ENCODE data around the gene DBX1. TPM values are rescaled to one million over a fixed set of nuclear protein-coding genes. Genes with fewer than 3 reads are reported as not detected.

DBX1 gene
- total RNA-seq, 2 donors from 2014 or later = not detected

DNA sequence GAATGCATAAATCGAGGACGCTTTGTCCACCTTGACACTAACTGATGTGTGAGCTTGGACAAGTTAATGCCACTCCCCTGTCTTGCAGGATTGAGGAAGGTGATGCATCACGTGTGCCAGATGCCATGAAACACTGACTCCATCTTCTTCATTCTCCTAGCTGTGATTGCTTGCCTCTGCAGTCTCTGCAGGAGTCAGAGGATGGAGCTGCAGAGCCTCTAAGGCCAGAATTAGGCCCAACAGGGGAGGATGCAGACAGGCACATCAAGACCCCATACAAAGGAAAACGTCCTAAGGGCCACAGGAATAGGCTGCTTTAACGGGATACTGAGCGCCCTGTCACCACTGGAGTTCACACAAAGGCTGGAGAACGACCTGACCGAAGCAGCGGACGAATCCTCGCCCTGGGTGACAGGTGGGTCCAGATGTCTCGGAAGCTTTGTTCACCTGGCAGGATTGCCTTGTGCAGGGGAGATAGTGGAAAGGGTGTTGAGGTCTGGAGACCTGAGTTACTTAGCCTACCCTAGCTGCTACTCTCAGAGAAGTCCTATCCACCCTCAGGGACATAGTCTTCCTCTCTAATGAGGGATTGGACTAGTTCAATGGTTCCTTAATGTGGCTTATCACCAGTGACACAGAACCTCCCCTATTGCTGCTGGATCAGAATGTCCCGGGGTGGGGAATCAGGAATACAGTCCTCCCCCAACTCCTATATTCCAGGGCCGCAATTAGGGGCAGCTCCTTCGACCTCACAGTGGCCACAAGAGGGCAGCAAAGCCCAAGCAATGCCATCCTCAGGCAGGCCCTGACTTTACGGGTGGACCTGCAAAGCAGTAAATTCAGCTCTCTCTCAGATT, 32.4 kb downstream of the DBX1 start:
- H3K27me3 ChIP-seq (ENCODE audit: control insufficient read depth, insufficient read depth, low read length, poor library complexity, severe bottlenecking) = no peaks in the 10 kb centered on the region
- H3K27me3 Mint-ChIP-seq (ENCODE audit: insufficient read depth) = peaks cover 33% of the 10 kb centered on the region
- DNase-seq = peak; percentile 95
- no peaks in the 10 kb centered on the region for H3K9me3 Mint-ChIP-seq
- H3K9me3 ChIP-seq (ENCODE audit: control insufficient read depth, low read length) = no peaks in the 10 kb centered on the region
- no peak overlapping the region for H3K4me3 ChIP-seq (ENCODE audit: low read length)
- no peaks in the 10 kb centered on the region for H3K4me1 ChIP-seq (ENCODE audit: control insufficient read depth, insufficient read depth, low read length)
- H3K36me3 ChIP-seq (ENCODE audit: control insufficient read depth, insufficient read depth, low read length) = no peaks in the 10 kb centered on the region
- H3K4me1 Mint-ChIP-seq = no peaks in the 10 kb centered on the region
- TF ChIP-seq, protein P1, sequence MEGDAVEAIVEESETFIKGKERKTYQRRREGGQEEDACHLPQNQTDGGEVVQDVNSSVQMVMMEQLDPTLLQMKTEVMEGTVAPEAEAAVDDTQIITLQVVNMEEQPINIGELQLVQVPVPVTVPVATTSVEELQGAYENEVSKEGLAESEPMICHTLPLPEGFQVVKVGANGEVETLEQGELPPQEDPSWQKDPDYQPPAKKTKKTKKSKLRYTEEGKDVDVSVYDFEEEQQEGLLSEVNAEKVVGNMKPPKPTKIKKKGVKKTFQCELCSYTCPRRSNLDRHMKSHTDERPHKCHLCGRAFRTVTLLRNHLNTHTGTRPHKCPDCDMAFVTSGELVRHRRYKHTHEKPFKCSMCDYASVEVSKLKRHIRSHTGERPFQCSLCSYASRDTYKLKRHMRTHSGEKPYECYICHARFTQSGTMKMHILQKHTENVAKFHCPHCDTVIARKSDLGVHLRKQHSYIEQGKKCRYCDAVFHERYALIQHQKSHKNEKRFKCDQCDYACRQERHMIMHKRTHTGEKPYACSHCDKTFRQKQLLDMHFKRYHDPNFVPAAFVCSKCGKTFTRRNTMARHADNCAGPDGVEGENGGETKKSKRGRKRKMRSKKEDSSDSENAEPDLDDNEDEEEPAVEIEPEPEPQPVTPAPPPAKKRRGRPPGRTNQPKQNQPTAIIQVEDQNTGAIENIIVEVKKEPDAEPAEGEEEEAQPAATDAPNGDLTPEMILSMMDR (conservative IDR thresholded peaks at IDR 0.05) = peak; percentile 96
- no peak overlapping the region for H3K4me3 Mint-ChIP-seq
- H3K27ac Mint-ChIP-seq = no peak overlapping the region
- no peak overlapping the region for H3K27ac ChIP-seq (ENCODE audit: low read depth, low read length)
- 72 to 81% methylated on average over 11 to 16 of the region's 16 CpGs for WGBS, 2 experiments (ENCODE audit: insufficient coverage in 1 of 2, insufficient read length in 1 of 2)
- no peak overlapping the region for H3K9ac ChIP-seq (ENCODE audit: extremely low read depth, low read length, poor library complexity, severe bottlenecking)
- H3K36me3 Mint-ChIP-seq (ENCODE audit: low read depth) = no peaks in the 10 kb centered on the region

DNA sequence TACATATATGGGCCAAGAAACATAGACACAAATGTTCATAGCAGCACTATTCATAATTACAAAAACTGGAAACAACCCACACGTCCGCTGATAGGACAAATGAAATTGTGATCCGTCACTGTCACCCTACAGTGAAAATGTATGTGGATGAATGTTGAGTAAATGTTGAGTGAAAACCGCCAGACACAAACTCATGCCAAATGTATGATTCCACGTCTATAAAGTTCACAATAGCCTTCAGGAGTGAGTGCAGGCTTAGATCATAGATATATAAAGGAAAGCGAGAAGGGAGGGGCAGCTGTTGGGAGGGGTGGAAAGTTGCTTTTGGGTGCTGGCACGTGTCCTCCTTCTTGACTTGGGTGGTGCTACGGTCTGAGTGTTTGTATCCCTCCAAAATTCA, 33.6 kb downstream of the DBX1 start:
- TF ChIP-seq, protein P1 (conservative IDR thresholded peaks at IDR 0.05) = no peak
- Histone ChIP-seq H3K4me3 (ENCODE audit: low read length) (no peak overlapping the region), H3K9ac (ENCODE audit: extremely low read depth, low read length, poor library complexity, severe bottlenecking) (no peak overlapping the region), H3K9me3 (ENCODE audit: control insufficient read depth, low read length) (no peaks in the 10 kb centered on the region), H3K36me3 (ENCODE audit: control insufficient read depth, insufficient read depth, low read length) (no peaks in the 10 kb centered on the region), H3K27me3 (ENCODE audit: control insufficient read depth, insufficient read depth, low read length, poor library complexity, severe bottlenecking) (no peaks in the 10 kb centered on the region), H3K4me1 (ENCODE audit: control insufficient read depth, insufficient read depth, low read length) (no peaks in the 10 kb centered on the region), H3K27ac (ENCODE audit: low read depth, low read length) (no peak overlapping the region)
- H3K4me1 Mint-ChIP-seq = no peaks in the 10 kb centered on the region
- 91 to 92% methylated on average over 5 to 6 of the region's 8 CpGs for WGBS, 2 experiments (ENCODE audit: insufficient coverage in 1 of 2, insufficient read length in 1 of 2)
- H3K4me3 Mint-ChIP-seq = no peak overlapping the region
- peaks cover 22% of the 10 kb centered on the region for H3K27me3 Mint-ChIP-seq (ENCODE audit: insufficient read depth)
- H3K27ac Mint-ChIP-seq = no peak overlapping the region
- H3K36me3 Mint-ChIP-seq (ENCODE audit: low read depth) = no peaks in the 10 kb centered on the region
- no peak for DNase-seq
- H3K9me3 Mint-ChIP-seq = no peaks in the 10 kb centered on the region

DNA sequence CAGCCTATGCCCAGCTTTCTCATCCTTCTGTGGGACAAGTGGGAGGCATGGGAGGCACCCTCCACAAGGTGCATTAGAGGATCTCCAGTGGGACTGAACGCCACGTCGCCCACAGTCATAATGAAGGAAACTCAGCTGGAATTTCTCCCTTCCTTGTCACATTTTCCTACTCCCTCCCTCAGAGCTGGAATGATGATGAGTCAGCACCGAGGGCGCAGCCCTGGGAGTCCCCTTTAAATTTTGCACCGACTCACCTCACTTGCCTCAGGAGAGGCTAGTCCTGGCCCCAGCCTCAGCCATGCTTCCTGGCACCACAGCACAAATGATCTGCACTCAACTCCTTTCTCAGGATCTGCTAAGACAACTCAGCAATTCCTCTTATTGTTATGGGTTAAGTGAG, 34.3 kb downstream of the DBX1 start:
- H3K27me3 Mint-ChIP-seq (ENCODE audit: insufficient read depth) = peaks cover 16% of the 10 kb centered on the region
- no peak overlapping the region for H3K9ac ChIP-seq (ENCODE audit: extremely low read depth, low read length, poor library complexity, severe bottlenecking)
- H3K36me3 Mint-ChIP-seq (ENCODE audit: low read depth) = no peaks in the 10 kb centered on the region
- H3K27me3 ChIP-seq (ENCODE audit: control insufficient read depth, insufficient read depth, low read length, poor library complexity, severe bottlenecking) = no peaks in the 10 kb centered on the region
- no peaks in the 10 kb centered on the region for H3K36me3 ChIP-seq (ENCODE audit: control insufficient read depth, insufficient read depth, low read length)
- no peaks in the 10 kb centered on the region for H3K9me3 ChIP-seq (ENCODE audit: control insufficient read depth, low read length)
- no peak overlapping the region for H3K4me3 Mint-ChIP-seq
- no peak overlapping the region for H3K4me3 ChIP-seq (ENCODE audit: low read length)
- H3K27ac Mint-ChIP-seq = peak overlapping the region; percentile 19
- TF ChIP-seq, protein P1 (conservative IDR thresholded peaks at IDR 0.05) = no peak
- WGBS, 2 experiments (ENCODE audit: insufficient coverage in 1 of 2, insufficient read length in 1 of 2) = 89 to 90% methylated on average over 5 to 6 of the region's 6 CpGs
- H3K4me1 Mint-ChIP-seq = no peaks in the 10 kb centered on the region
- H3K4me1 ChIP-seq (ENCODE audit: control insufficient read depth, insufficient read depth, low read length) = no peaks in the 10 kb centered on the region
- H3K9me3 Mint-ChIP-seq = no peaks in the 10 kb centered on the region
- no peak overlapping the region for H3K27ac ChIP-seq (ENCODE audit: low read depth, low read length)
- DNase-seq = no peak
